HepG2 (cell line): ENCODE measurements around the gene METAP1. TPM values are rescaled to one million over a fixed set of nuclear protein-coding genes. Genes with fewer than 3 reads are reported as not detected.

ENCODE experiments used
- ATAC-seq: fragments of 200-7000 bp; cut with Tn5 transposase; 3 replicates; pipeline ENCODE4 v1.9.1; 2020; ENCODE audit warnings: mild to moderate bottlenecking, moderate library complexity
- BruUV-seq: library from RNA; stranded (reverse); fragments of 400-500 nt; replicated peaks from 2 replicates; lab custom pipeline; 2021; lab: Mats Ljungman, UMichigan
- CTCF ChIA-PET: fragments of 300-600 bp; formaldehyde crosslinking; extraction: SDS; loops from one replicate; lab custom pipeline; 2021; ENCODE audit warnings: low total read pairs, inconsistent platforms, low intra/inter-chr PET ratio; lab: Yijun Ruan, JAX
- POLR2A ChIA-PET: fragments of 350-600 bp; sonication (Branson Sonifier 250); formaldehyde crosslinking; loops from one replicate; lab custom pipeline; 2020; ENCODE audit warnings: antibody characterized with exemption, inconsistent platforms; lab: Yijun Ruan, JAX
- DNase-seq: peaks from one replicate; pipeline ENCODE4 v3.0.0-alpha.2; 2015; ENCODE audit warnings: low spot score
- FAIRE-seq: peaks from 3 replicates; lab custom pipeline; 2011; peaks lifted over from hg19 to GRCh38; lab: Jason Lieb, UNC
- H2AFZ ChIP-seq: one replicate; pipeline ENCODE4 v1.6.1; 2011; ENCODE audit warnings: low read length, inconsistent platforms
- H3K27ac ChIP-seq: fragments of 300-600 bp; 3 replicates; pipeline ENCODE4 v1.8.0; 2011; ENCODE audit warnings: mixed run types, mild to moderate bottlenecking, mixed read lengths, low read length, inconsistent platforms; ENCODE audit not compliant: insufficient read depth; ENCODE audit errors: extremely low read length
- H3K27me3 ChIP-seq, 2 experiments: fragments of 200-600 bp in 1 of 2; 2 replicates in 1 of 2; 3 replicates in 1 of 2; pipeline versions ENCODE4 v1.6.0 to v1.8.0; 2011; ENCODE audit warnings: low read length in 2 of 2, mild to moderate bottlenecking in 2 of 2, moderate library complexity in 2 of 2, inconsistent platforms in 1 of 2; ENCODE audit not compliant: insufficient read depth in 2 of 2, control insufficient read depth in 1 of 2
- H3K36me3 ChIP-seq, 2 experiments: fragments of 200-600 bp in 1 of 2; replicated peaks in 1 of 2; 2 replicates in 1 of 2; 3 replicates in 1 of 2; pipeline versions ENCODE4 v1.5.1 to v1.8.0; 2011; ENCODE audit warnings: low read length in 2 of 2, inconsistent platforms in 1 of 2; ENCODE audit not compliant: insufficient read depth in 2 of 2, control insufficient read depth in 1 of 2
- H3K4me1 ChIP-seq: 2 replicates; pipeline ENCODE4 v1.5.1; 2012; ENCODE audit warnings: low read length, inconsistent platforms; ENCODE audit not compliant: insufficient read depth
- H3K4me2 ChIP-seq: 2 replicates; pipeline ENCODE4 v1.6.0; 2011; ENCODE audit warnings: low read depth, low read length, inconsistent platforms
- H3K4me3 ChIP-seq, 3 experiments: fragments of 200-600 bp in 1 of 3; sonication (generic), shearing (Covaris generic) in 1 of 3; replicated peaks in 1 of 3; 2 replicates each; pipeline ENCODE4 v1.5.1; 2011 to 2016; ENCODE audit warnings: low read length in 3 of 3, inconsistent platforms in 2 of 3, low read depth in 2 of 3, mild to moderate bottlenecking in 2 of 3, control low read depth in 1 of 3, mixed read lengths in 1 of 3; ENCODE audit not compliant: insufficient read depth in 1 of 3
- H3K79me2 ChIP-seq: one replicate; pipeline ENCODE4 v1.6.1; 2011; ENCODE audit warnings: low read length, inconsistent platforms; ENCODE audit not compliant: insufficient read depth
- H3K9ac ChIP-seq: 2 replicates; pipeline ENCODE4 v1.6.0; 2011; ENCODE audit warnings: mild to moderate bottlenecking, low read depth, low read length, inconsistent platforms; ENCODE audit not compliant: insufficient read depth
- H3K9me3 ChIP-seq: 2 replicates; pipeline ENCODE4 v1.5.1; 2012; ENCODE audit warnings: mild to moderate bottlenecking, low read length
- H4K20me1 ChIP-seq: 2 replicates; pipeline ENCODE4 v1.6.0; 2011; ENCODE audit warnings: inconsistent platforms, mild to moderate bottlenecking, low read length, moderate library complexity; ENCODE audit not compliant: insufficient read depth
- ATF7-NPFF ChIP-seq: sonication (generic); formaldehyde crosslinking; IDR thresholded peaks from 2 replicates; pipeline ENCODE4 v1.8.1; 2023; ENCODE audit warnings: mild to moderate bottlenecking, low read depth, missing genetic modification reagents, moderate library complexity
- BHLHE40 ChIP-seq: IDR thresholded peaks from 2 replicates; pipeline ENCODE4 v1.6.1; 2011; ENCODE audit warnings: low read length, improper control_type of control experiment
- CEBPB ChIP-seq: IDR thresholded peaks from 2 replicates; pipeline ENCODE4 v1.6.1; 2011; ENCODE audit warnings: low read depth, low read length, improper control_type of control experiment, borderline replicate concordance
- CEBPG ChIP-seq: IDR thresholded peaks from 2 replicates; pipeline ENCODE4 v1.6.1; 2016
- JUND ChIP-seq: sonication (generic); formaldehyde crosslinking; IDR thresholded peaks from 2 replicates; pipeline ENCODE4 v1.8.0; 2022; ENCODE audit warnings: mild to moderate bottlenecking, missing genetic modification reagents
- PAWR ChIP-seq: sonication (generic); formaldehyde crosslinking; IDR thresholded peaks from 2 replicates; pipeline ENCODE4 v1.4.0; 2020; ENCODE audit warnings: missing genetic modification reagents, mild to moderate bottlenecking, borderline replicate concordance
- SSRP1 ChIP-seq: IDR thresholded peaks from 2 replicates; pipeline ENCODE4 v1.6.1; 2016; ENCODE audit warnings: control low read depth
- ZNF607 ChIP-seq: sonication (generic); formaldehyde crosslinking; IDR thresholded peaks from 2 replicates; pipeline ENCODE4 v1.5.1; 2020; ENCODE audit warnings: missing genetic modification reagents, mild to moderate bottlenecking, borderline replicate concordance
- ZNF780A ChIP-seq: sonication (generic); formaldehyde crosslinking; IDR thresholded peaks from 2 replicates; pipeline ENCODE4 v1.8.0; 2022; ENCODE audit warnings: mild to moderate bottlenecking, missing genetic modification reagents, moderate library complexity
- WGBS: methylation state at CpG from one replicate; pipeline ENCODE4 v1.1.6; 2017; ENCODE audit warnings: low lambda C conversion rate; 5-methylcytosine and 5-hydroxymethylcytosine counted together
- in situ Hi-C: cut with HindIII; loops from 2 replicates; pipeline ENCODE4 v1.10.0; 2017; ENCODE audit warnings: low pct_unique_long_range_greater_than_20kb; ENCODE audit not compliant: extremely low pct_ligation_motif_present
- intact Hi-C: fragments of 100-400 bp; cut with micrococcal nuclease; formaldehyde crosslinking; loops from one replicate; pipeline ENCODE4 v1.10.0; 2022; ENCODE audit not compliant: unreplicated experiment
- polyA plus RNA-seq, 8 experiments: library from polyadenylated mRNA; depleted of rRNA in 3 of 8; stranded (reverse) in 7 of 8; unstranded in 1 of 8; fragments of >200 nt; fragmentation: Illumina TruSeq in 4 of 8; extraction: Trizol in 4 of 8; gene quantifications; 2 replicates each; pipeline versions ENCODE4 v1.2.1 to v1.2.3, GENCODE V29; 2011 to 2016; ENCODE audit warnings: low read depth in 4 of 8, missing spikeins in 1 of 8, mixed read lengths in 1 of 8; ENCODE audit not compliant: insufficient read depth in 1 of 8
- total RNA-seq, 5 experiments: library from RNA; depleted of rRNA; stranded (reverse); fragments of >200 nt; fragmentation: Illumina TruSeq; extraction: Trizol; gene quantifications; 2 replicates each; pipeline ENCODE4 v1.2.3, GENCODE V29; 2016; ENCODE audit warnings: low read depth in 1 of 5
- TF ChIP-seq, protein P1 (sequence below): sonication (generic); formaldehyde crosslinking; IDR thresholded peaks from 2 replicates; pipeline ENCODE4 v1.4.0; 2020; ENCODE audit warnings: missing genetic modification reagents, borderline replicate concordance
- TF ChIP-seq, protein P2 (sequence below): sonication (generic); formaldehyde crosslinking; conservative IDR thresholded peaks from 2 replicates; pipeline ENCODE4 v1.4.0; 2020; ENCODE audit warnings: missing genetic modification reagents

The METAP1 gene
- total and polyA plus RNA-seq, 2 of the 13 experiments (the other 11 are each of a cell fraction or from before 2014, with no cell fraction given): 44.9 to 53.5 TPM

DNA sequence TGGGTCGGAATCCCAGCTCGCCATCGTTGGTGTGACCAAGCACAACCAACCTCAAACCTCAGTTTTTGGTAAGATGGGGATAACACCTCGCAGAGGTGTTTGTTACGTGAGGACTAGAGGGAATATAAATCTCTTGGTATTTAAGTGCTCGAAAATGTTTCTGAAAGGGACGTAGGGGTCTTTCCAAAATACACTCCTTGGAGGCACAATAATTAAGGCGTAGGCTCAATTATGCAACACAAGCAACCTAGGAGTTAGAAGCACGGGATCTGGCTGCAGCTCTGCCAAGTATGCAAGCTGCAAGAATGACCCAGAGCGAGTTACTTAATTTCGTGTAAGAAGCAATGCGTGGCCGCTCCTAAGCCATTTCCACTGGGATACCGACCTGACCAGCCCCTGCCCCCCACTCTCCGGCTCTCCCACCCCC lies 92.5 kb downstream of the METAP1 start:
- Histone ChIP-seq H3K79me2 (peaks cover 74% of the 10 kb centered on the region), H3K4me1 (peaks cover 54% of the 10 kb centered on the region), H3K27ac (peak overlapping the region; percentile 85), H3K4me3 (peak overlapping the region; percentile 68 to 93 (median 89)), H3K4me2 (peak overlapping the region; percentile 68), H3K36me3 (peaks cover 7 to 25% of the 10 kb centered on the region in 2 experiments; a peak in 4 of 5 replicates), H3K9me3 (no peaks in the 10 kb centered on the region), H2AFZ (no peak overlapping the region), H4K20me1 (peaks cover 21% of the 10 kb centered on the region), H3K9ac (peak overlapping the region; percentile 83), H3K27me3 (no peaks in the 10 kb centered on the region; a peak in 1 of 5 replicates)
- ChIA-PET POLR2A (interaction anchor here (0.7 to 3.6 kb wide), 27 partner anchors 8 to 827 kb away, joined by 3 to 40 read pairs (median 4); partner anchors contain the start of genes ADH4, ADH6, EIF4E and METAP1), CTCF (no interaction called here)
- TF ChIP-seq JUND (CRISPR knock-in tag) (0 out of 2 replicates have a peak, but pooled peaks have one; percentile 7), PAWR (CRISPR knock-in tag) (no peak), ZNF607 (CRISPR knock-in tag) (no peak), CEBPG (peak; percentile 41; the same call in 1 of the 2 replicates), ATF7-NPFF (CRISPR knock-in tag) (0 out of 2 replicates have a peak, but pooled peaks have one; percentile 9), BHLHE40 (0 out of 2 replicates have a peak, but pooled peaks have one; percentile 8), CEBPB (0 out of 2 replicates have a peak, but pooled peaks have one; percentile 7), SSRP1 (CRISPR knock-in tag) (0 out of 2 replicates have a peak, but pooled peaks have one; percentile 2), ZNF780A (CRISPR knock-in tag) (no peak)
- TF ChIP-seq, protein P1, sequence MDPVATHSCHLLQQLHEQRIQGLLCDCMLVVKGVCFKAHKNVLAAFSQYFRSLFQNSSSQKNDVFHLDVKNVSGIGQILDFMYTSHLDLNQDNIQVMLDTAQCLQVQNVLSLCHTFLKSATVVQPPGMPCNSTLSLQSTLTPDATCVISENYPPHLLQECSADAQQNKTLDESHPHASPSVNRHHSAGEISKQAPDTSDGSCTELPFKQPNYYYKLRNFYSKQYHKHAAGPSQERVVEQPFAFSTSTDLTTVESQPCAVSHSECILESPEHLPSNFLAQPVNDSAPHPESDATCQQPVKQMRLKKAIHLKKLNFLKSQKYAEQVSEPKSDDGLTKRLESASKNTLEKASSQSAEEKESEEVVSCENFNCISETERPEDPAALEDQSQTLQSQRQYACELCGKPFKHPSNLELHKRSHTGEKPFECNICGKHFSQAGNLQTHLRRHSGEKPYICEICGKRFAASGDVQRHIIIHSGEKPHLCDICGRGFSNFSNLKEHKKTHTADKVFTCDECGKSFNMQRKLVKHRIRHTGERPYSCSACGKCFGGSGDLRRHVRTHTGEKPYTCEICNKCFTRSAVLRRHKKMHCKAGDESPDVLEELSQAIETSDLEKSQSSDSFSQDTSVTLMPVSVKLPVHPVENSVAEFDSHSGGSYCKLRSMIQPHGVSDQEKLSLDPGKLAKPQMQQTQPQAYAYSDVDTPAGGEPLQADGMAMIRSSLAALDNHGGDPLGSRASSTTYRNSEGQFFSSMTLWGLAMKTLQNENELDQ (CRISPR knock-in tag): no peak
- TF ChIP-seq, protein P2, sequence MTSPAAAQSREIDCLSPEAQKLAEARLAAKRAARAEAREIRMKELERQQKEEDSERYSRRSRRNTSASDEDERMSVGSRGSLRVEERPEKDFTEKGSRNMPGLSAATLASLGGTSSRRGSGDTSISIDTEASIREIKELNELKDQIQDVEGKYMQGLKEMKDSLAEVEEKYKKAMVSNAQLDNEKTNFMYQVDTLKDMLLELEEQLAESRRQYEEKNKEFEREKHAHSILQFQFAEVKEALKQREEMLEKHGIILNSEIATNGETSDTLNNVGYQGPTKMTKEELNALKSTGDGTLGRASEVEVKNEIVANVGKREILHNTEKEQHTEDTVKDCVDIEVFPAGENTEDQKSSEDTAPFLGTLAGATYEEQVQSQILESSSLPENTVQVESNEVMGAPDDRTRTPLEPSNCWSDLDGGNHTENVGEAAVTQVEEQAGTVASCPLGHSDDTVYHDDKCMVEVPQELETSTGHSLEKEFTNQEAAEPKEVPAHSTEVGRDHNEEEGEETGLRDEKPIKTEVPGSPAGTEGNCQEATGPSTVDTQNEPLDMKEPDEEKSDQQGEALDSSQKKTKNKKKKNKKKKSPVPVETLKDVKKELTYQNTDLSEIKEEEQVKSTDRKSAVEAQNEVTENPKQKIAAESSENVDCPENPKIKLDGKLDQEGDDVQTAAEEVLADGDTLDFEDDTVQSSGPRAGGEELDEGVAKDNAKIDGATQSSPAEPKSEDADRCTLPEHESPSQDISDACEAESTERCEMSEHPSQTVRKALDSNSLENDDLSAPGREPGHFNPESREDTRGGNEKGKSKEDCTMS (CRISPR knock-in tag): 0 out of 2 replicates have a peak, but pooled peaks have one; percentile 6
- under 1% methylated on average over 9 of the region's 15 CpGs for WGBS
- FAIRE-seq (no peak), ATAC-seq (peak; percentile 30), DNase-seq (peak; percentile 48)
- intact Hi-C loops: loop anchor here (1.0 to 10.0 kb wide), 6 partner anchors 54 to 377 kb away; partner anchors contain the start of genes ADH4, ADH6 and EIF4E
- in situ Hi-C loops: no loop called here
- BruUV-seq: TSS peak; percentile 68
